GM06990 (cell line): Measurements from ENCODE around the gene KSR2.

Source experiments
- DNase-seq: peaks from one replicate; pipeline ENCODE4 v3.0.0-alpha.2; 2011; ENCODE audit not compliant: insufficient read length; ENCODE audit errors: extremely low read depth
- H3K27me3 ChIP-seq: replicated peaks from 2 replicates; pipeline ENCODE4 v1.6.0; 2011; ENCODE audit warnings: low read length; ENCODE audit not compliant: control insufficient read depth, insufficient read depth
- H3K36me3 ChIP-seq: 2 replicates; pipeline ENCODE4 v1.5.1; 2011; ENCODE audit warnings: low read length; ENCODE audit not compliant: control insufficient read depth, insufficient read depth
- H3K4me3 ChIP-seq: replicated peaks from 2 replicates; pipeline ENCODE4 v1.5.1; 2011; ENCODE audit warnings: low read depth, mild to moderate bottlenecking, control low read depth, low read length
- CTCF ChIP-seq: IDR thresholded peaks from 2 replicates; pipeline ENCODE4 v1.5.1; 2011; ENCODE audit warnings: low read length, control low read depth, mild to moderate bottlenecking, inconsistent platforms; ENCODE audit not compliant: insufficient read depth, poor library complexity, severe bottlenecking

Gene KSR2

DNA sequence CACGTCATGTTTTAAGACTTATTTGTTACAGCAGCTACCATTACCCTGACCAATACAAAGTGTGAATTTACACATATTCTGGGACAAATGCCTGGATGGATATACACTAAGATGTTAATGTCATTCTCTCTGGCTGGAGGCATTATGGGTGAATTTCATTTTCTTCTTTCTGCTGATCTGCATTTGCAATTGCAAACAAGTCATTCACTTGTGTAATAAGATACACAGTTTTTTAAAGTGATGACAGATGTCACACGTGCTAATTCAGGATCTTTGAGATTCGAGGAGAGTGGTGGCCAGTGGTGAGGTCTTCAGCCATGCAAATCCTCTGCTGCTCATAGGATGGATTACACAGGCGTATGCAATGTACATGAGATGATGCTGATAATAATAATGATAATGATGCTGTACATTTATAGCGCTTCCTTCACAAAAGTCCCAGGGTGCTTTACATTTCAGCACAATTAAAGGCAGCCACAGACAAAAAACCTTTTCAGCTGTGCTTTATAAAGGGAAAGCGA is 451.5 kb downstream of the KSR2 start:
- Histone ChIP-seq H3K27me3 (peaks cover 2% of the 10 kb centered on the region), H3K4me3 (no peak overlapping the region), H3K36me3 (no peaks in the 10 kb centered on the region)
- DNase-seq, result no peak
- TF ChIP-seq CTCF, result no peak

DNA sequence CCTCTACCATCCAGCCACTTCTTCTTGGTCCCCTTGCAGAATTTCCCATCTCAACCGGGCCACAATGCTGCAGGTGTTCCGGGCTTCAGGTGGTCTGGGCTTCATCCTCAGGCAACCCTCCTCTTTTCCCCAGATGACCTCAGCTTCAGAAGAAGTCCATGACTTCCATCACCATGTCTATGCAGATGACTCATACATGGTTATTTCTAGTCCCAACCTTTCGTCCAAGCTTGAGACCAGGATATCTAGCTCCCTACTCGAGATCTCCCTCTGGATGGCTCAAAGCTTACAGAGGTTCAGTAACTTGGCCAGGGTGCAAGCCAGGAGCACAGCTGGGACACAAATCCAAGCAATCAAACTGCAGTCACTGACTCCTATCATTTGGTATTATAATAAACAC is 452.8 kb downstream of the KSR2 start:
- TF ChIP-seq CTCF, result no peak
- Histone ChIP-seq H3K4me3 (no peak overlapping the region), H3K27me3 (peaks cover 5% of the 10 kb centered on the region), H3K36me3 (no peaks in the 10 kb centered on the region)
- no peak for DNase-seq

DNA sequence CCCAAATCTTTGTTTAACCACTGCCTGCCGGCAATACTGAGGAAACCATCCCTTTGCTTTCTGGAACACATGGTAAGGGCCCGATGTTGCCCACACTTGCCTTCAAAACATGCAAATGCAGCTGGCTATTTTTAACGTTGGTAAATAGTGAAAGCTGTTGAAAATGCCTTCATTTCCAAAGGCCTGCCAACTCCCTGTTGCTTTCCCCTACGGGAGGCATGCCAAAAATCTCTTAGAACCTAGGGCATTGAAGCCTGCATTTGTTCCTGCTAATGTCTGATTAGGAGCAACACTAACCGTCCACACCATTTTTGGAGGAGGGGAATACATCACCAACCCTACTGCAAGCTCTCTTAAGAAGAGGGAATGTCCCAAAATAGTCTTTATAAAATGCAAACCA is 454.8 kb downstream of the KSR2 start:
- no peak overlapping the region for H3K4me3 ChIP-seq
- no peaks in the 10 kb centered on the region for H3K36me3 ChIP-seq
- no peak for DNase-seq
- TF ChIP-seq CTCF, result no peak
- H3K27me3 ChIP-seq, result peaks cover 5% of the 10 kb centered on the region

DNA sequence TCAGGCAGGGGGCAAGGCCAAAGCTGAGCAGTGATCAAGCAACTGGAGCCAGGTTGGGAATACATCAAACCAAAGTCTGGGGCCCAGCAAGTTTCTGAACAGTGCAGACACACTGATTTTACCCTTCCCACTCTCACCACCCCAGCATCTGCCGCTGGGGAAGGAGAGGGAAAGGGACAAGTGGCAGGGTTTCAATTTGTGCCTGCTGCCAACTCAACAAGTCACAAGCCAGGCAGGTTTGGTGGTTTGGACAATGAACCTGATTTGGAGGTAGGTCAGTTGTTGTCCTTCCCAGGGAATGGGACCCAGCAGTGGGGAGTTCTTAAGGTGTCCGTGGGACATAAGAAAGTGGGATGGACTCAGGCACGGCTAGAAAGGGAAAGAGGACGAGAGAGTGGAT is 455.4 kb downstream of the KSR2 start:
- Histone ChIP-seq H3K4me3 (no peak overlapping the region), H3K36me3 (no peaks in the 10 kb centered on the region), H3K27me3 (peaks cover 5% of the 10 kb centered on the region)
- no peak for DNase-seq
- TF ChIP-seq CTCF, result no peak

- Histone ChIP-seq H3K36me3 (no peaks in the 10 kb centered on the region), H3K4me3 (no peak overlapping the region), H3K27me3 (peaks cover 3% of the 10 kb centered on the region; the same call in 1 of the 2 replicates)
- TF ChIP-seq CTCF, result no peak
- no peak for DNase-seq
These were observed 460.3 kb downstream of the KSR2 start for GRCh38 chr12:117508468-117508867.

- DNase-seq, result no peak
- no peak for TF ChIP-seq CTCF
- Histone ChIP-seq H3K36me3 (no peaks in the 10 kb centered on the region), H3K27me3 (peaks cover 2% of the 10 kb centered on the region; the same call in 1 of the 2 replicates), H3K4me3 (no peak overlapping the region)
These were observed 461.2 kb downstream of the KSR2 start for GRCh38 chr12:117507548-117507947.
